GM12892 (cell line): ENCODE data around the gene GOPC.

Experiments
- DNase-seq: peaks from one replicate; pipeline ENCODE4 v3.0.0; 2011; ENCODE audit not compliant: insufficient read length
- FAIRE-seq: peaks from 2 replicates; lab custom pipeline; 2011; peaks lifted over from hg19 to GRCh38; lab: Jason Lieb, UNC
- POLR2A ChIP-seq: IDR thresholded peaks from 2 replicates; pipeline ENCODE4 v1.6.1; 2011; ENCODE audit warnings: low read depth, low read length, control low read depth
- POLR2AphosphoS5 ChIP-seq: IDR thresholded peaks from 2 replicates; pipeline ENCODE4 v1.6.1; 2011; ENCODE audit warnings: low read depth, low read length, control low read depth
- TAF1 ChIP-seq: IDR thresholded peaks from 2 replicates; pipeline ENCODE4 v1.6.1; 2011; ENCODE audit warnings: low read depth, mild to moderate bottlenecking, control low read depth, low read length, borderline replicate concordance

The GOPC gene

GRCh38 chr6:117607511-117607910 lies 5.2 kb upstream of the GOPC start:
- no peak for TF ChIP-seq POLR2AphosphoS5
- DNase-seq = no peak
- no peak for FAIRE-seq

DNA sequence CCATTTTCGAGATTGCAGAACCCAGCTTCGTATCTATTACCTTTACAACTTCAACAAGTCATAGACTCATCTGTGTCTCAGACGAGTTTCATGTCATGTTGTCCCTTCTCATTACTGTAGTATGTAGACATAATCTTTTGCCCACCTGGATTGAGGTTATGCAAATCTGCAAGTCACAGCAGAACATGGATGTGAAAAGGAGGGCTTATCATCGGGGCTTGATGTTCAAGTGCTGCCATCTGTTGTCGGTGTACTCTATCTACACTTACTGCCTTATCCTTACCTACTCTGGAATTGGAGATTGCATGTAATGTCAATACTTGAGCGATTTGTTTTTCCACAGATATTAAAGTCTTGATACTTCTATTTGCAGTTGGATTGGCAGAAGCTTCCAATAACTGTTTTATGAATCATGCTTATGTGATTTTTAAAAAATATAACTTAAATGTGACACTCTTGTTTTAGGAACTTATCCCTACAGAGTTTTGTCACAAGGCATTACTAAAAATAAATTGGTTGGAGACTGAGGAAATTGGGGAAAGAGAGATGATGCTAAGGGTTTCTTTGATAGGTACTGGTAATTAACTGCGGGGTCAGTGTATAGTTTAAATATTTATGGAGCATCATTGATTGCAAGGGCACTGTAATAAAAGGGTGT lies 3.0 kb upstream of the GOPC start:
- peak; percentile 85 for FAIRE-seq
- TF ChIP-seq POLR2A (no peak), TAF1 (no peak), POLR2AphosphoS5 (no peak)
- DNase-seq = no peak

- FAIRE-seq = no peak
These were observed 1.5 kb upstream of the GOPC start for GRCh38 chr6:117603821-117604220.

DNA sequence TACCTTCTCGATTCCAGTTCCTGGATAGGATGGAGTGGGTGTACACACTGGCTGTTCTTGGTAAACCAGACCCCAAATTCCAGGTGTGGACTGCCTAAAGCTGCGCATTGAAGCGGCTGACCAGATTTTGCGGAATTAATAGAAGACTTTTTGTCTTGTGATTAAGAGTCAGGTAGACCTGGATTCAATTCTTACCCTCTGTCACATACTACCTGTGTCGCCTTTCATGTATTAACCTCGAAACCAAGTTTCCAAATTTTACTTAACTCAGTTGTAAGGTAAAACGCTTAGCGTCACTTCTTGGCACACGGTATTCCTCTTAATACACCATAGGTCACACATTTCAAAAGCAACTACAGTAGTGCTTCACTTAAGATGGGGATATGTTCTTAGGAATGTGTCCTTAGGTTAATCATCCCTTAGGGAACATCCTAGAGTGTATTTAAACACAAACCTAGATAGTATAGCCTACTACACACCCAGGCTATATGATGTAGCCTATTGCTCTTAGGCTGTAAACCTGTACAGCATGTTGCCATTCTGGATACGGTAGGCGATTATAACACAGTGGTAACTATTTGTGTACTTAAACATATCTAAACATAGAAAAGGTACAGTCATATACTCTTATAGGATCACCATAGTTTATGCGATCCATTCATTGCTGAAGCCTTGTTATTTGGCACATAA lies 733 bp upstream of the GOPC start:
- TF ChIP-seq POLR2A = no peak
- FAIRE-seq = peak; percentile 40
- DNase-seq = no peak

More at GRCh38 chr6:117603821-117604220, 1.5 kb upstream of the GOPC start:
- DNase-seq = no peak
- TF ChIP-seq POLR2A = no peak
- no peak for TF ChIP-seq TAF1
- TF ChIP-seq POLR2AphosphoS5 = no peak

DNA sequence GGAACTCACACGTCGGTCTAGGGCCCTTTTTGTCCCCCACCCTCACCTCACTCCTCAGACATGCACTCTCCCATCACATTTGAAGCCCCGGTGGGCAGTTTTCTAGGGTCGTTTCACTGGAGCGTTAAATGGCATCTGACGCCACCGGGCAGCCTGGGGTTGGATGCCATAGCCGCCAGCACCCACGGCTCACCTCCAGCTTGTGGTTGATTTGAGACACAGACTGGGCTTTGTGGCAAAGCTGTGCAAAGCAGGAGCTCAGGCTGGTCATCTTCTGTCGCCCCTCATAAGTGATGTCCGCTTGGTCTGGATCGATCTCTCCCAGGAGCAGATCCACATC lies 530 bp downstream of the GOPC start:
- TF ChIP-seq POLR2A = no peak
- no peak for TF ChIP-seq POLR2AphosphoS5
- TF ChIP-seq TAF1 = no peak
- FAIRE-seq = no peak
- no peak for DNase-seq

DNA sequence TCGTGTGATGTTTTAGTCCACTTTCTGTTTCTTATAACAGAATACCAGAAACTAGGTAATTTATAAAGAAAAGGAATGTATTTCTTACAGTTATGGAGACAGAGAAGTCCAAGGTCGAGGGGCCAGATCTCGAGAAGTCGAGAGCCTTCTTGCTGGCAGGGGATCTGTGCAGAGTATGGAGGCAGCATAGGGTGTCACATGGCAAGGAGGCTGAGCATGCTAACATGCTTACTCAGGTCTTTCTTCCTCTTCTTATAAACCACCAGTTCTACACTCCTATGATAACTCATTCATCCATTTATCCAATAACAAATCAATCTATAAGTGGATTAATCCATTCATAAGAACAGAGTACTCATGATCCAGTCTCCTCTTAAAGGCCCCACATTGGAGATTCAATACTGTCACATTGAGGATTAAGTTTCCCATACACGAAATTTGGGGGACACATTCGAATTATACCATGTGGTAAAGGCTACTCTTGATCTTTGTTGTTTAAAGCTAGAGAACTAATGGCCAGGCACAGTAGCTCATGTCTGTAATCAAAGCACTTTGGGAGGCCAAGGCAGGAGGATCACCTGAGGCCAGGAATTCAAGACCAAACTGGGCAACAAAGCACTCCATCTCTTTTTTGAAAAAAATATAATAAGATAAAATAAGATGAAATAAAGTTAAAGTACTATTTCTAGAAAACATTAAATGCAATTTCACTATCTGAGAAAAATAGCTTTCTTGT lies 2.1 kb downstream of the GOPC start:
- DNase-seq (no peak), FAIRE-seq (no peak)
- no peak for TF ChIP-seq POLR2AphosphoS5
- no peak for TF ChIP-seq TAF1
- TF ChIP-seq POLR2A = no peak

GRCh38 chr6:117597755-117598154 lies 4.6 kb downstream of the GOPC start:
- no peak for TF ChIP-seq POLR2AphosphoS5
- FAIRE-seq (no peak), DNase-seq (no peak)

DNA sequence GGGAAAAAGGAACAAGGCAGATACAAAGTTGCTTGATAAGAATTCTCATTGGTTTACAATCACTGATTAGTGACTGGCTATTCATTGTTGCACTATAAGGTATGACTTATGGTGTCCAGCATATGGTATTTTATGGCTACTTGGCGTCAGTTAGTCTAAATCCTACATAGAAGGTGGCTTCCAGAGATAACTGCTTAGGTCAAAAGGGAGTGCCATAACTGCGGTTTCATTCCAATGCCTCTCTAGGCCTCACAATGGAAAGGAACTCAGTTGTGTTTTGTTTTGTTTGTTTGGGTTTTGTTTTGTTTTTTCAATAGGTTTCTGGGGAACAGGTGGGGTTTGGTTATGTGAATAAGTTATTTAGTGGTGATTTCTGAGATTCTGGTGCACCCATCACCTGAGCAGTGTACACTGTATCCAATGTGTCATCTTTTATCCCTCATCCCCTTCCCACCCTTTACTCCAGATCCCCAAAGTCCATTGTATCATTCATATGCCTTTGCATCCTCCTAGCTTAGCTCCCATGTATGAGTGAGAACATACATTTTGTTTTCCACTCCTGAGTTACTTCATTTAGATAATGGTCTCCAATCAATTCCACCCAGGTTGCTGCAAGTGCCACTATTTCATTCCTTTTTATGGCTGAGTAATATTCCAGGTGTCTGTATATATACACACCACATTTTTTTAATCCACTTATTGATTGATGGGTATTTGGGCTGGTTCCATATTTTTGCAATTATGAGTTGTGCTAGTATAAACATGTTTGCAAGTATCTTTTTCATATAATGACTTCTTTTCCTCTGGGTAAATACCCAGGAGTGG lies 7.0 kb downstream of the GOPC start:
- TF ChIP-seq POLR2A = no peak
- TF ChIP-seq TAF1 = no peak
- TF ChIP-seq POLR2AphosphoS5 = no peak
- no peak for FAIRE-seq
- no peak for DNase-seq

DNA sequence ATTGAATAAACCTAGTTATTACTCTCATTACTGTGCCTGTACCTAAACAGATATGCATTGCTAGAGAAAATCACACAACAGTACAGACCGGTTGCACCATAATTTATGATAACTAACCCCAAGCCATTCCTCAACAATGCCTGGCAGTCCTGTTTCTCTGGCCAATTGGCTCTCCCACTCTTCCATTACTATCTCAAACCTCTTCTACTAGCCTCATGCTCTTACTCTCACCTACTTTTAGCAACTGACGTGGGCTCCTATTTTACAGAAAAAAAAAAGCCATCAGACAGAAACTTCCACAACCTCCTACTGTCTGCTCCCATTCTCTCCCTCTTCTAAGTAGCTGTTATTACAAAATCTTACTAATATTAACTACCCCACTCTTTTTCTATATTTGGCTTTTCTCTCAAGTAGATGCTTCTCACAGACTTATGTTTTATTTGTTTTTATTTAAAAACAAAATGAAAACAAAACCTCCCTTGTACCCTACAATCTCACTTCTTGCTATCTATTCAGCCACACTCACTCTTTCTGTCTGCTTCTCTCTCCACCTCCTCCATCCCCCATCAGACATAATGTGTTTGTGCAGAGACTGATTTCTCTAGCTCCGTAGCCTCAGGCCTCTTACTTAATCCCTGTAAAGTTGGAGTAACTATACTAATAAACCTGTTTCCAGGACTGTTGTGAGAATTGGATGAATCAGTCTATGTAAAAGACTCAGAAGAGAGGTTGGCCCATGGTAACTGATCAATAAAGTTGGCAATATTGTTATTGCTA lies 9.1 kb downstream of the GOPC start:
- DNase-seq (no peak), FAIRE-seq (no peak)
- TF ChIP-seq POLR2A (no peak), TAF1 (no peak), POLR2AphosphoS5 (no peak)

DNA sequence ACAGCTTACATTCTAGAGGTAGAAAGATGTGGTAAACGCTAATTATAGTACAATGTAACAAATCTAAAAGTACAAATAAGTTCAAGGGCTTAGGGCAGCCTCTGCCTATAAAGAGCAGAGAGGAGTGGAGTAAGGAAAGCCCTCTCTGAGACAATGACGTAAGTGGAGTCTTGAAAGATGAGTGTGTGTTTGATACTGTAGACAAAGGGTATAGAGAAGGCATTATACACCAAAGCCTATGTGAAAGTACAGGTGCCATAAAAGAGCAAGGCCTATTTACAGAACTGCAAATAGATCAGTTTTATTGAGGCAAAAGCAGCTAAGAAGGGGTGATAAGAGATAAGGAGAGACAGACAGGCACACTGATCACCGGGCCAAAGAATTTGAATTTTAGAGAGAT lies 10.9 kb downstream of the GOPC start:
- FAIRE-seq (no peak), DNase-seq (no peak)
- TF ChIP-seq POLR2A = no peak

DNA sequence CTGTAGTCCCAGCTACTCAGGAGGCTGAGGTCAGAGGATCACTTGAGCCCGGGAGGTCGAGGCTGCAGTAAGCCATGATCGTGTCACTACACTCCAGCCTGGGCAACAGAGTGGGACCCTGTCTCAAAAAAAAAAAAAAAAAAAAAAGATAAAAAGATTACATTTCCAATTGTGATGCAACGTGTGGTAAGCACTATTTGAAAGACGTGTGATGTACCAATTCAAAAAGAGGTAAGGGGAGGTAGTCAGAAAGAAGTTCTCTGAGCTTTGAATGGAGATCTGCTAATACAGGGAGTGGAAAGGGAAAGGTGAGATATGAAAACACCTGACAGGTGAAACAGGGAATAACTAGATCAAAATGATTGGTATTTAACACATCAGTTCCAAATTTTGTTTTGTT lies 11.9 kb downstream of the GOPC start:
- TF ChIP-seq POLR2AphosphoS5 (no peak), TAF1 (no peak), POLR2A (no peak)
- FAIRE-seq = no peak
- no peak for DNase-seq
